Right lobe of liver (tissue), 6 donors: ENCODE results near the gene KRT7. TPM values are rescaled to one million over a fixed set of nuclear protein-coding genes. Genes with fewer than 3 reads are reported as not detected.
"Not testable (repeated sequence)": the region's sequence is repeated elsewhere in the genome, so short reads cannot be mapped to it uniquely, and the experiment has no call there.

Experiments
- ATAC-seq, 4 donors: fragments of 200-7000 bp; cut with Tn5 transposase; one replicate each; pipeline ENCODE4 v1.9.1; 2020; ENCODE audit warnings: mild to moderate bottlenecking in 4 of 4, moderate library complexity in 4 of 4
- DNase-seq, 3 donors: peaks; one replicate each; pipeline ENCODE4 v3.0.0-alpha.2; 2020
- H3K27ac ChIP-seq, 3 donors: fragments of 200-600 bp; one replicate each; pipeline ENCODE4 v1.8.0; 2022
- H3K27me3 ChIP-seq, 2 donors: fragments of 200-600 bp; one replicate each; pipeline ENCODE4 v1.8.0; 2022
- H3K36me3 ChIP-seq, 4 donors: fragments of 200-600 bp; sonication (generic) in 1 of 4; one replicate each; pipeline versions ENCODE4 v1.5.1 to v1.8.0; 2017 to 2022; ENCODE audit warnings: control low read depth in 1 of 4
- H3K4me1 ChIP-seq, 4 donors: fragments of 200-600 bp; sonication (generic) in 1 of 4; one replicate each; pipeline versions ENCODE4 v1.5.1 to v1.8.0; 2017 to 2022; ENCODE audit warnings: control low read depth in 1 of 4
- H3K4me3 ChIP-seq, 3 donors: fragments of 200-600 bp; one replicate each; pipeline ENCODE4 v1.8.0; 2022
- H3K9me3 ChIP-seq, 4 donors: fragments of 200-600 bp; sonication (generic) in 1 of 4; one replicate each; pipeline versions ENCODE4 v1.5.1 to v1.8.0; 2017 to 2022; ENCODE audit warnings: control low read depth in 1 of 4
- CTCF ChIP-seq, 4 donors: fragments of 200-600 bp in 3 of 4; fragments of 450-650 bp in 1 of 4; IDR thresholded peaks; one replicate each; pipeline versions ENCODE4 v1.5.1 to v1.8.0; 2016 to 2022; ENCODE audit warnings: antibody characterized with exemption in 4 of 4, mild to moderate bottlenecking in 2 of 4
- POLR2A ChIP-seq: fragments of 450-650 bp; IDR thresholded peaks from one replicate; pipeline ENCODE4 v1.6.1; 2017; ENCODE audit warnings: antibody characterized with exemption, mild to moderate bottlenecking
- WGBS: methylation state at CpG from one replicate; pipeline ENCODE4 v1.1.6; 2018; ENCODE audit warnings: low coverage, low lambda C conversion rate; ENCODE audit not compliant: insufficient coverage; ENCODE audit errors: missing lambda C conversion rate; 5-methylcytosine and 5-hydroxymethylcytosine counted together
- intact Hi-C, 2 donors: fragments of 100-400 bp; cut with DNase I; formaldehyde crosslinking; loops; one replicate each; pipeline versions ENCODE4 v1.11.2 to v1.14.1; 2022
- total RNA-seq, 6 experiments: library from RNA; depleted of rRNA in 2 of 6; stranded (reverse); fragments of >200 nt in 2 of 6; fragmentation: NEBNext Ultra II Directional in 3 of 6; extraction: Animal tissue kit (Norgen Biotek cat#: 25700) in 3 of 6; gene quantifications; one replicate each; pipeline versions ENCODE4 v1.1.0 to v1.2.4, GENCODE V29; 2016 to 2023
- donor health status: DM: no; HTN: yes; CAD: no.
- donor health status: DM: no; HTN: no; CAD: no.
- donor health status: DM: no; HTN: no; CAD: no.
- donor health status: DM: no; HTN: yes; CAD: no.
- donor health status: DM: no; HTN: yes; CAD: no.

KRT7 gene
- total RNA-seq, 6 experiments from 2014 or later: 3.4 to 19.2 (median 10.7) TPM

- TF ChIP-seq POLR2A (no peak), CTCF (IDR thresholded peaks at IDR 0.05) (no peak)
- intact Hi-C loops: no loop called here
- H3K27ac ChIP-seq: no peak overlapping the region
Measured at GRCh38 chr12:52280796-52281560, 47.9 kb downstream of the KRT7 start.

GRCh38 chr12:52284562-52285171, 51.6 kb downstream of the KRT7 start:
- Histone ChIP-seq H3K27ac (no peak overlapping the region), H3K4me1 (no peaks in the 10 kb centered on the region), H3K27me3 (no peaks in the 10 kb centered on the region), H3K36me3 (no peaks in the 10 kb centered on the region), H3K9me3 (no peaks in the 10 kb centered on the region), H3K4me3 (no peak overlapping the region)
- DNase-seq: no peak
- TF ChIP-seq CTCF (IDR thresholded peaks at IDR 0.05) (no peak), POLR2A (no peak)
- intact Hi-C loops: no loop called here
- ATAC-seq: no peak
- WGBS: 49% methylated on average over 4 of the region's 4 CpGs

More at GRCh38 chr12:52280796-52281560, 47.9 kb downstream of the KRT7 start:
- Histone ChIP-seq H3K9me3 (no peaks in the 10 kb centered on the region), H3K27me3 (no peaks in the 10 kb centered on the region), H3K36me3 (no peaks in the 10 kb centered on the region), H3K4me1 (no peaks in the 10 kb centered on the region), H3K4me3 (no peak overlapping the region)
- DNase-seq (no peak), ATAC-seq (peak in 1 of 4 donors; percentile 4)
- WGBS: 79% methylated on average over 2 of the region's 4 CpGs

DNA sequence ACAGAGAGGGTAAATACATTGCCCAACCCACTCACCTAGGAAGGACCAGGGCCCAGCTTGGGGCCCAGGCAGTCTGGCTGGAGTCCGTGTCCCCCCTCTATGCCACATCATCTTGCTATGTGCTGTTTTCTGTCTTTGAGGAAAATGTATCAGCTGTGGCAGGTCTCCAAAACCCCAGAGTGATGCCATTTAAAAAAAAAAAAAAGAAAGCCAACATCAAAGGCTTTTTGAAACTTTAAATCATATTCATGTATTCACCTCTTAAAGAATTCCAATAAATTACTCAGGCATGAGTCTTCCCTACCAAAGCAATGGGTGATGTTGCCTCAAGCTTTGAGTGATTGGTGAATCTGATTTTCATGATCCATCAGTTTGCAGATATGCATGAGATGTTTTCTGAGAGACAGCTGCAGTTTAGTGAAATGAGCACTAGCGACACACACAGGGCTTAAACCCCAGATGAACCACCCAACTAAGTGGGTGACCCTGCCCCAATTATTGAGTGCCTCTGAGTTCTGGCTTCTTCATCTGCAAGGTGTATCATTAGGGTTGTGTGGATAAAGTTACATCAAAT, 52.2 kb downstream of the KRT7 start:
- Histone ChIP-seq H3K27me3 (no peaks in the 10 kb centered on the region), H3K27ac (no peak overlapping the region), H3K4me3 (no peak overlapping the region), H3K36me3 (no peaks in the 10 kb centered on the region), H3K4me1 (no peaks in the 10 kb centered on the region), H3K9me3 (no peaks in the 10 kb centered on the region)
- intact Hi-C loops: no loop called here
- WGBS: 69% methylated on average over 1 of the region's 2 CpGs
- ATAC-seq: no peak
- TF ChIP-seq CTCF (IDR thresholded peaks at IDR 0.05): no peak
- no peak for TF ChIP-seq POLR2A
- DNase-seq: no peak

GRCh38 chr12:52285851-52286530, 52.9 kb downstream of the KRT7 start:
- TF ChIP-seq CTCF (IDR thresholded peaks at IDR 0.05) (no peak), POLR2A (no peak)
- DNase-seq (no peak), ATAC-seq (no peak)
- Histone ChIP-seq H3K4me3 (no peak overlapping the region), H3K4me1 (no peaks in the 10 kb centered on the region), H3K36me3 (no peaks in the 10 kb centered on the region), H3K27ac (no peak overlapping the region), H3K27me3 (no peaks in the 10 kb centered on the region), H3K9me3 (no peaks in the 10 kb centered on the region)
- WGBS: 43% methylated on average over 1 of the region's 24 CpGs
- intact Hi-C loops: no loop called here

DNA sequence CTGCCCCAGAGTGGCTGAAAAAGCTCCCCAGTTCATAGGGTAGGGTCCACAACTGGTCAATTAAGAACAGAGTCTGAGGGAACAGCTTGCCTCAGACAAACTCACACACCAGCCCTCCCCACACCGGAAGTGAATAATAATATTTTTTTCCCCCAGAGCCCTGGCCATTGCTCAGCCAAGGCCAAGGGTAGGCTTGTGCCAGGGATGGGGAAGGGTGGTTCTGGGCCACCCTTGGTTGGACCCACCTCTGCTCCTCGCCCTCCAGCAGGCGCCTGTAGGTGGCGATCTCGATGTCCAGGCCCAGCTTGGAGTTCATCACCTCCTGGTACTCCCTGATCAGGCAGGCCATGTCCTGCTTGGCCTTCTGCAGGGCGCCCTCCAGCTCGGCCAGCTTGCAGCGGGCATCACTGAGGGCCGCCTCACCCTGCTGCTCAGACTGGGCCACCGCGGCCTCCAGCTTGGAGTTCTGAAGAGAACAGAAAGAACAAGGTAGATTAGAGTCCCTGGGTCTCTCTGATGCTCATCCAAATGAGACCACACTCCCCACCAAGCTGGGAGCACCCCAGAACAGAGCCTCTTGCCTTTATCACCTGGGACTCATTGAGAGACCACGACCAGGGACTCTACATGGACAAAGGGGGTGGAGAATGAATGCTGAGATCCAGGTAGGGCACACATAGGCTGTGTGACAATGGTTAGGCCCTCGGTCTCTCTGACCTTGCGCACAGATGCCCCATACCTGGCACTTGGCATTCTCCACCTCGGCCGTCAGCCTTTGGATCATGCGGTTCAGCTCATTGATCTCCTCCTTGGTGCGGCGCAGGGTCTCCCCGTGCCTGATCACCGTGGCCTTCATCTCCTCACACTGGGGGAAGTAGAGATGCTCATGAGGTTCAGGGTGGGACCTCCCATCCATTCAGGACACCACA, 54.1 kb downstream of the KRT7 start:
- H3K27ac ChIP-seq, H3K9me3 ChIP-seq, intact Hi-C loops, H3K27me3 ChIP-seq, H3K4me1 ChIP-seq, H3K4me3 ChIP-seq, H3K36me3 ChIP-seq, DNase-seq: not testable (repeated sequence)
- WGBS: 80% methylated on average over 1 of the region's 21 CpGs
- peak in 1 of 4 donors; percentile 25 for ATAC-seq
